Sigmoid colon (tissue), 4 donors: ENCODE data around the gene ZDHHC1.

Experiments used
- POLR2A ChIP-seq, 2 donors: fragments of 450-650 bp; IDR thresholded peaks; one replicate each; pipeline ENCODE4 v1.6.1; 2016; ENCODE audit warnings: antibody characterized with exemption in 2 of 2, mild to moderate bottlenecking in 2 of 2, moderate library complexity in 2 of 2
- POLR2AphosphoS5 ChIP-seq, 4 donors: sonication (generic); formaldehyde crosslinking; IDR thresholded peaks; one replicate each; pipeline ENCODE4 v1.6.1; 2017; ENCODE audit warnings: antibody characterized with exemption in 4 of 4
- TF ChIP-seq, protein P1 (sequence below), 4 experiments: fragments of 450-650 bp in 3 of 4; fragments of 200-600 bp in 1 of 4; IDR thresholded peaks; one replicate each; pipeline ENCODE4 v1.5.1; 2016 to 2019; ENCODE audit warnings: antibody characterized with exemption in 4 of 4, mild to moderate bottlenecking in 3 of 4, moderate library complexity in 2 of 4

DNA sequence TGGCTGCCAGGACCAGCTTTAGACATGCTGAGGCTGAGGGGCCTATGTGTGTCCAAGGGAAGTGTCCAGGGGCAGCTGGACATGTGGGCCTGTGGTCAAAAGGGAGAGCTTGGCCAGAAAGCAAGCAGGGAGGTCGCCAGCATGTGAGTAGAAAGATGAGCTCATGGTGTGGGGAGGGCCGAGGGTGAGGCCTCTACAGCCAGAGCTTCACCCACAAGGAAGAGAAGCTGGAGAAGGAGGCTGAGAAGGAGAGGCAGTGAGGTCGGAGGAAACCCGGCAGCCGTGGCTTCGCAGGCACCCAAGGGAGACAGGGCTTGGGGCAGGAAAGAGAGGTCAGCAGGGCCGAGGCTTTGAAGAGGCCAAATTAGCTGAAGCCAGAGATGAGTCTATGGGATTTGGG is 10.7 kb upstream of the ZDHHC1 start:
- TF ChIP-seq, protein P1, sequence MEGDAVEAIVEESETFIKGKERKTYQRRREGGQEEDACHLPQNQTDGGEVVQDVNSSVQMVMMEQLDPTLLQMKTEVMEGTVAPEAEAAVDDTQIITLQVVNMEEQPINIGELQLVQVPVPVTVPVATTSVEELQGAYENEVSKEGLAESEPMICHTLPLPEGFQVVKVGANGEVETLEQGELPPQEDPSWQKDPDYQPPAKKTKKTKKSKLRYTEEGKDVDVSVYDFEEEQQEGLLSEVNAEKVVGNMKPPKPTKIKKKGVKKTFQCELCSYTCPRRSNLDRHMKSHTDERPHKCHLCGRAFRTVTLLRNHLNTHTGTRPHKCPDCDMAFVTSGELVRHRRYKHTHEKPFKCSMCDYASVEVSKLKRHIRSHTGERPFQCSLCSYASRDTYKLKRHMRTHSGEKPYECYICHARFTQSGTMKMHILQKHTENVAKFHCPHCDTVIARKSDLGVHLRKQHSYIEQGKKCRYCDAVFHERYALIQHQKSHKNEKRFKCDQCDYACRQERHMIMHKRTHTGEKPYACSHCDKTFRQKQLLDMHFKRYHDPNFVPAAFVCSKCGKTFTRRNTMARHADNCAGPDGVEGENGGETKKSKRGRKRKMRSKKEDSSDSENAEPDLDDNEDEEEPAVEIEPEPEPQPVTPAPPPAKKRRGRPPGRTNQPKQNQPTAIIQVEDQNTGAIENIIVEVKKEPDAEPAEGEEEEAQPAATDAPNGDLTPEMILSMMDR (IDR thresholded peaks at IDR 0.05), result no peak
- no peak for TF ChIP-seq POLR2A (IDR thresholded peaks at IDR 0.05)
- TF ChIP-seq POLR2AphosphoS5 (IDR thresholded peaks at IDR 0.05), result no peak
